ENCODE measurements around the gene NELFE.

- TF ChIP-seq CTCF (IDR thresholded peaks at IDR 0.05) (no peak), EZH2 (IDR thresholded peaks at IDR 0.05) (no peak), EZH2phosphoT487 (IDR thresholded peaks at IDR 0.05) (no peak)
These were observed 23.8 kb downstream of the NELFE start for GRCh38 chr6:31935021-31935420.

Measured in neural progenitor cell (in vitro differentiated cells).